HG02870 (cell line): Measurements from ENCODE around the gene OLA1.

Experiments used
- ATAC-seq: cut with Tn5 transposase; IDR thresholded peaks from one replicate; pipeline ENCODE4 v1.9.1; 2021; ENCODE audit warnings: mild to moderate bottlenecking, moderate library complexity; ENCODE audit not compliant: unreplicated experiment

OLA1 gene

GRCh38 chr2:174227748-174228147, 20.6 kb downstream of the OLA1 start:
- ATAC-seq, result no peak

GRCh38 chr2:174224665-174225288, 23.6 kb downstream of the OLA1 start:
- no peak for ATAC-seq

- ATAC-seq, result no peak
Observed at GRCh38 chr2:174224125-174224524, 24.2 kb downstream of the OLA1 start.

- no peak for ATAC-seq
Observed at GRCh38 chr2:174223388-174223787, 24.9 kb downstream of the OLA1 start.

- ATAC-seq, result no peak
Observed at GRCh38 chr2:174222154-174222553, 26.2 kb downstream of the OLA1 start.

GRCh38 chr2:174219321-174219720, 29.0 kb downstream of the OLA1 start:
- no peak for ATAC-seq

- ATAC-seq, result no peak
Observed at GRCh38 chr2:174218773-174219172, 29.6 kb downstream of the OLA1 start.

- no peak for ATAC-seq
Observed at GRCh38 chr2:174217869-174218268, 30.5 kb downstream of the OLA1 start.

GRCh38 chr2:174211954-174212353, 36.4 kb downstream of the OLA1 start:
- no peak for ATAC-seq

- no peak for ATAC-seq
Observed at GRCh38 chr2:174210862-174211261, 37.5 kb downstream of the OLA1 start.

GRCh38 chr2:174209325-174209724, 39.0 kb downstream of the OLA1 start:
- ATAC-seq, result no peak

GRCh38 chr2:174208026-174208425, 40.3 kb downstream of the OLA1 start:
- no peak for ATAC-seq

GRCh38 chr2:174205562-174205961, 42.8 kb downstream of the OLA1 start:
- ATAC-seq, result no peak

GRCh38 chr2:174202188-174202587, 46.1 kb downstream of the OLA1 start:
- no peak for ATAC-seq

- no peak for ATAC-seq
Observed at GRCh38 chr2:174198846-174199564, 49.3 kb downstream of the OLA1 start.

GRCh38 chr2:174195253-174195652, 53.1 kb downstream of the OLA1 start:
- ATAC-seq, result no peak

- no peak for ATAC-seq
Observed at GRCh38 chr2:174193737-174194136, 54.6 kb downstream of the OLA1 start.

- no peak for ATAC-seq
Observed at GRCh38 chr2:174192664-174193063, 55.7 kb downstream of the OLA1 start.

- ATAC-seq, result no peak
Observed at GRCh38 chr2:174191342-174192074, 56.8 kb downstream of the OLA1 start.

- no peak for ATAC-seq
Observed at GRCh38 chr2:174184915-174185314, 63.4 kb downstream of the OLA1 start.

- no peak for ATAC-seq
Observed at GRCh38 chr2:174184504-174184903, 63.8 kb downstream of the OLA1 start.

- no peak for ATAC-seq
Observed at GRCh38 chr2:174183076-174183475, 65.3 kb downstream of the OLA1 start.
